ENCODE results near the gene GPR155.
"Not testable (repeated sequence)": the region's sequence is repeated elsewhere in the genome, so short reads cannot be mapped to it uniquely, and the experiment has no call there.

Gene GPR155

GRCh38 chr2:174431902-174432301 lies 54.9 kb downstream of the GPR155 start:
- no peak for DNase-seq

GRCh38 chr2:174430066-174430465 lies 56.8 kb downstream of the GPR155 start:
- DNase-seq, result no peak

DNA sequence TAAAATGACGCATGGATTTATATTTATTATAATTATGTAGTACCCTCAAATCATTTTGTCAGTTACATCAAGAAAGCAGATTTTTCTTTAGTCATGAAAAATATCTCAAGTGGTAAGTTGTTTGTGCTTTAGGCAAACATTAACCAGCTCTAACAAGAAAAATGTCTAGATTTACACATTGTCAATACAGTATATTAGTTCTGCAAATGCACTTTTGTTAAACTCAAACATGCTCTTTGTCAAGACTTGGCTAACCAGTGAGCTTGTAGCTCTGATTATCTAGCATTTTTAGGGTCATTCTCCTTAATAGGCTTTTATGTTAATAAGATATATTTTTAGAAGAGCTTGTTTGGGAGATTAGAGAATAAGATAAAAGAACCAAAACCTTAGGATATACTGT lies 58.6 kb downstream of the GPR155 start:
- DNase-seq, result no peak

GRCh38 chr2:174412256-174412655 lies 74.6 kb downstream of the GPR155 start:
- no peak for DNase-seq

DNA sequence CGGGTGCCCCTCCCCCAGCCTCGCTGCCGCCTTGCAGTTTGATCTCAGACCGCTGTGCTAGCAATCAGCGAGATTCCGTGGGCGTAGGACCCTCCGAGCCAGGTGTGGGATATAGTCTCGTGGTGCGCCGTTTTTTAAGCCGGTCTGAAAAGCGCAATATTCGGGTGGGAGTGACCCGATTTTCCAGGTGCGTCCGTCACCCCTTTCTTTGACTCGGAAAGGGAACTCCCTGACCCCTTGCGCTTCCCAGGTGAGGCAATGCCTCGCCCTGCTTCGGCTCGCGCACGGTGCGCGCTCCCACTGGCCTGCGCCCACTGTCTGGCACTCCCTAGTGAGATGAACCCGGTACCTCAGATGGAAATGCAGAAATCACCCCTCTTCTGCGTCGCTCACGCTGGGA lies 76.8 kb downstream of the GPR155 start:
- DNase-seq, result not testable (repeated sequence)

DNA sequence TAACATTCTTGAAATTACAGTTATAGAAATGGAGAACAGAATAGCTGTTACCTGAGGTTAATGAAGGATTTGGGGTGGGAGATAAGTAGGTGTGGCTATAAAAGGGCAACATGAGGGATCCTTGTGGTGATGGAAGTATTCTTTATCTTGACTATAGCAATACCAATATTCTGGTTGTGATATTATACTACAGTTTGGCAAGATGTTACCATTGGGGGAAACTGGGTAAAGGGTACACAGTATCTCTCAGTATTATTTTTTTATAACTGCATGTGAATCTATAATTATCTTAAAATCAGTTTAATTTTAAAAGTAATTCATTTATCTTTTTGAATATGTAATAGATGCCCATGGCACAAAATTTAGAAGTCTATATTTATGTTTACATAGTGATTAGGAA lies 83.2 kb downstream of the GPR155 start:
- DNase-seq, result no peak

- DNase-seq, result no peak
Observed at GRCh38 chr2:174400853-174401252, 86.0 kb downstream of the GPR155 start.

DNA sequence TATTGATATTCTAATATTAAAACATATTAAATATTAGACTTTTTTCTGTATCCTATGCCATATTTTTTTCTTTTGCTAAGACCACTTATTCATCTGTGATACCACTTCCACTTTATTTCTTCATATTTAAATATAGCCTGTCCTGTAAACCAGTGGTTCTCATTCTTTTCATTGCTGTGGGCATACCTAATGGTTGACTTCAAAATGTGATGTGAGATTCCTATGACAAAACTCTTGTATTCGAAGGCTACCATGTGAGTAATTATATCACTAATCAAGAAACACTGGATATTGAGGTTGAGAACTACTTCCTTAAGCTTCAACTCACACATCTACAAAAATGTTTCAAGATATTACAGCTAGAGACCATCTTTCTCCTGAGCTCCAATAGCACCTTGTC lies 87.7 kb downstream of the GPR155 start:
- DNase-seq, result no peak

DNA sequence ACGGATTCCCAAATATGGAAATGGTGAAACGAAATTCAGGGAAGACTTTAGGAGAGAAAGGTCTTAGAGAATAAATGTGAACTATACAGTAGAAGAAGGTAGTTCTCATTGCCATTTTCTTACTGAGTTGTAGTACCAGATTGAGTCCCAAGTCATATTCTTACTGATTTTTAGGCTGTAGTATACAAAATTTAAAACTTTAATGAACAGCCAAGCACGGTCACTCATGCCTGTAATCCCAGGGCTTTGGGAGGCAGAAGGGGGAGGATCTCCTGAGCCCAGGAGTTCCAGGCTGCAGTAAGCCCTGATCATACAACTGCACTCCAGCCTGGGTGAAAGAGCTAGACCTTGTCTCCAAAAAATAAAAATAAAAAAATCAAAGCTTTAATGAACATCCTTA lies 89.1 kb downstream of the GPR155 start:
- no peak for DNase-seq

- DNase-seq, result no peak
Observed at GRCh38 chr2:174395969-174396630, 90.7 kb downstream of the GPR155 start.

GRCh38 chr2:174395284-174395968 lies 91.4 kb downstream of the GPR155 start, which contains the start of gene SCRN3:
Gene SCRN3 (plus strand): TSS chr2:174395730. CDS start chr2:174398284, 2,554 bp downstream.
- peak; percentile 6 for DNase-seq

DNA sequence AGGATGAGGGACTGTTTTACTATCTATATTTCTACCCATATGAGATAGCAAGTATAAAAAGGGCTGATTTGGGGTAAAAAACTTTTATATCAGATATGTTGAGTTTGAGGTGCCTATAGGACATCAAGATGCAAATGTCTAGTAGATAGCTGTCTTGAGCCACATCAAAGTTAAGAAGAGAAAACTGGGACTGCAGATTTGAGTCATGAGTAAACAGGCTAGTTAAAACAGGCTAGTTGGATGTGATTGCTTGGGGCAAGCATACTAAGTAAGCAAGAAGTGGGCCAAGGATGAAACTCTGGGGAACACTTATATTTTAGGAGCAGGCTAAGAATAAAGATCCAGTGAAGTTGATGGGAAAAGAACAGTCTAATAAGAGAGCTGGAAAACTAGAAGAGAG lies 94.1 kb downstream of the GPR155 start:
- DNase-seq, result no peak

GRCh38 chr2:174390303-174390702 lies 96.5 kb downstream of the GPR155 start:
- DNase-seq, result not testable (repeated sequence)

GRCh38 chr2:174389542-174389941 lies 97.3 kb downstream of the GPR155 start:
- no peak for DNase-seq

DNA sequence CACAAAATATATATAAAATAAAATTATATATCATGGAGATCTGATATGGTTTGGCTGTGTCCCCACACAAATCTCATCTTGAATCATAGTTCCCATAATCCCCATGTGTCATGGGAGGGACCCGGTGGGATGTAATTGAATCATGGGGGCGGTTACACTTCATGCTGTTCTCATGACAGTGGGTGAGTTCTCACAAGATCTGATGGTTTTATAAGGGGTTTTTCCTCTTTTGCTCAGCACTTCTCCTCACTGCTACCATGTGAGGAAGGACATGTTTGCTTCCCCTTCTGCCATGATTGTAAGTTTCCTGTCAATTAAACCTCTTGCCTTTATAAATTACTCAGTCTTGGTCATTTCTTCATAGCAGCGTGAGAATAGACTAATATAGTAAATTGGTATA lies 98.1 kb downstream of the GPR155 start:
- not testable (repeated sequence) for DNase-seq

- no peak for DNase-seq
Observed at GRCh38 chr2:174385201-174385600, 101.6 kb downstream of the GPR155 start.

DNA sequence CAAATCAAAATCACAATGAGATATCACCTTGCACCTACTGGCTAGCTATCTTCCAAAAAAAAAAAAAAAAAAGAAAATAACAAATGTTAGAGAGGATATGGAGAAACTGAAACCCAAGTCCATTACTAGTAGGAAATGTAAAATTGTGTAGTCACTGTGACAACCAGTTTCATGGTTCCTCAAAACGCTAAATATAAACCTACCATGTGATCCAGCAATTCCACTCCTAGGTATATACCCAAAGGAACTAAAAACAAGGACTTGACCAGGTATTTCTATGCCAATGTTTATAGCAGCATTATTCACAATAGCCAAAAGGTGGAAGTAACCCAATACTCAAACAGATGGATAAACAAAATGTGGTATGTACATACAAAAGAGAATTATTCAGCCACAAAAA lies 103.0 kb downstream of the GPR155 start:
- no peak for DNase-seq
